Vein endothelial cell (primary cell): ENCODE results near the gene TRIM50. TPM values are rescaled to one million over a fixed set of nuclear protein-coding genes. Genes with fewer than 3 reads are reported as not detected.

ENCODE experiments used
- small RNA-seq: library from RNA; depleted of rRNA; stranded (forward); fragments of <200 nt; gene quantifications from one replicate; pipeline ENCODE3, GENCODE V24; 2012
- total RNA-seq: library from RNA; depleted of rRNA; stranded (reverse); fragments of >200 nt; gene quantifications from 2 replicates; pipeline ENCODE4 v1.2.3, GENCODE V29; 2012

TRIM50 gene
- not detected in 2 replicates for total RNA-seq

GRCh38 chr7:73327922-73328321 is at the start of gene TRIM50, which contains the start of gene FKBP6:
Gene TRIM50 (minus strand): TSS chr7:73328082. CDS start chr7:73324787, 3,295 bp downstream.
Gene FKBP6 (plus strand): TSS chr7:73328161. CDS start chr7:73328429, 268 bp downstream.

GRCh38 chr7:73308665-73309214 is 19.1 kb downstream of the TRIM50 start, which contains the start of gene NSUN5:
Gene NSUN5 (minus strand): TSS chr7:73308826. CDS start chr7:73308790, 36 bp downstream.

Small RNA genes within 50 kb of the gene (small RNA-seq; reads per million reads assigned to genes)
- not detected for gene RNU6-1080P

Other genes with a start within 250 kb of the TRIM50 start
- not detected in 2 replicates for gene SPDYE9, start 242.0 kb downstream of the TRIM50 start, total RNA-seq
- 5.2 and 5.3 TPM in 2 replicates for gene NSUN5, start 19.3 kb downstream of the TRIM50 start, total RNA-seq
- not detected in 2 replicates for gene FKBP6, start 79 bp upstream of the TRIM50 start, total RNA-seq
- gene FZD9, start 105.7 kb upstream of the TRIM50 start, total RNA-seq = 0.67 and 1.6 TPM in 2 replicates
- 45.7 and 63.6 TPM in 2 replicates for gene BAZ1B, start 194.2 kb upstream of the TRIM50 start, total RNA-seq
- 35.9 and 37.2 TPM in 2 replicates for gene BCL7B, start 229.6 kb upstream of the TRIM50 start, total RNA-seq